HG02981 (cell line): ENCODE measurements around the gene ZCCHC3.

Experiments used
- ATAC-seq: cut with Tn5 transposase; IDR thresholded peaks from one replicate; pipeline ENCODE4 v1.9.1; 2021; ENCODE audit warnings: mild to moderate bottlenecking, moderate library complexity; ENCODE audit not compliant: unreplicated experiment

The ZCCHC3 gene

GRCh38 chr20:278607-279571, 18.5 kb upstream of the ZCCHC3 start:
- no peak for ATAC-seq

- ATAC-seq, result no peak
These were observed 13.2 kb upstream of the ZCCHC3 start for GRCh38 chr20:284172-284571.

GRCh38 chr20:286508-286907, 10.9 kb upstream of the ZCCHC3 start:
- no peak for ATAC-seq

GRCh38 chr20:288956-289692, 8.2 kb upstream of the ZCCHC3 start:
- no peak for ATAC-seq

DNA sequence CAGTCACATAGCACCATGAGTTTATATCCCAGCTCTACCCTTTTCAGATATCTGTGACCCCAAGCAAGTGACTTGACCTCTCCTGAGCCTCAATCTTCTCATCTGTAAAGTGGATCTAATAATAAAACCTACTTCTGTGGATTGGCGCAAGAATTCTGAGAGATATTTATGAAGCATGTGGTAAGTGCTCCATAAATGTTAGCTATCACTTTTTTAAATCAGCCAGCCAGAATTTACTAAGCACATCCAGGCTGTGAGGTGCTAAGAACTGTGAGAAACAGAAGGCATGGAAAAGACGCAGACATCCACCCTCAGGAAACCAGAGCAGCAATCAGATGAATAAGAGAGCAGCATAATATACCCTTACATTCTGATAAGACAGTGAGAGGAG, 7.7 kb upstream of the ZCCHC3 start:
- ATAC-seq, result no peak

DNA sequence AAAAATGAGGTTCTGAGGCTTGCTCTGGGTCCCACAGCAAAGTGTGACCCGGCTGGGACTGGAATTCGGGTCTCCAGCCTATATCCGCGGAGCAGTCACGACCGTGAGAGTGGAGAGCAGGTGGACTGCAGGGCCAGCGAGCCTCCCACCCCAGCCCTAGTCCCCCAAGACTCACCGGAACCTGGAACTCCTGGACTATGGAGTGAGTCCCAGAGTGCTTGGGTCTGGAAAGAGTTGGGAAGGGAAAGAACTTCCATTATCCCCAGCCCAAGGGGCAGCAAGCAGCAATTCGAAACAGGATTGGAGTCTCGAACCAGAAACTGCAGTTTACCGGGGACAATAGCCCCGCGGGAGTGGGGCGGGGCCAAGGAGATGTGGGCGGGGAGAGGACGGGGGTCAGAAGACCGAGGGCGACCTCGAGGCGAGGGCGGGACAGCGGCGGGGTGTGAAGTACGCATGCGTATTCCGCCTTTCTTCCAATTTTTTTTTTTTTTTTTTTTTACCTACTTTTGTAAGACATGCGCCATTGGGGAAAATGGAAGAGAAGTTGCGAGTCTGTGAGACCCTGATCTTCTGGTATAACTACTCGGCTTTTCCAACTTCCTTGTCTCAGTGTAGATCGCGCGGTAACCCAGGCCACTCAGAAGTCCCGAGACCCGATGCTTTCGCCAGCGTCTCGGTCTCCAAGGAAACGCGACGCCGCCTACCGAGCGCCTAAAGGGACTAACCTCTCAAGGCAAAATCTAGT, 7.1 kb upstream of the ZCCHC3 start, which contains the start of gene C20orf96:
C20orf96 (minus strand) TSS at position 667 of the 748 bp plus-strand sequence; CDS start at position 527, 140 bp downstream.
- peak; percentile 87 for ATAC-seq

GRCh38 chr20:294602-295001, 2.8 kb upstream of the ZCCHC3 start:
- ATAC-seq, result no peak

DNA sequence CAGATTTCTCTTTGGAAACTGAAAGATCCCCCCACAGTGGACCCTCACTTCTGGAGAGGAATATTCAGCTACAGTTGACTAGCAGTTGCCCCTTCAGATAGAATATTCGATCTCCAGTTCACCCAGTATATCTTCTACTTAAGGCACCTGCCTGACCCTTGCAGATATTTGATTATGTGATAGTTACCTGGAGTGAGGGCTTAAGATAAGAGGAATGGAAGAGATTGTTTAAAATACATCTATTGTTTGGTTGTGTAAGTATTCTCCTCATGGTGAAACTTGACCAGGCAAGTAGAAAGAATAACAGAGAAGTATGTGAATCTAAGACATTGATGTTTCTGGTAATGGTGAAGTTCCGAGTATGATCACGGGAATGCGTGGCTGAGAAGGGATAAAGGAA, 1.6 kb upstream of the ZCCHC3 start:
- no peak for ATAC-seq

DNA sequence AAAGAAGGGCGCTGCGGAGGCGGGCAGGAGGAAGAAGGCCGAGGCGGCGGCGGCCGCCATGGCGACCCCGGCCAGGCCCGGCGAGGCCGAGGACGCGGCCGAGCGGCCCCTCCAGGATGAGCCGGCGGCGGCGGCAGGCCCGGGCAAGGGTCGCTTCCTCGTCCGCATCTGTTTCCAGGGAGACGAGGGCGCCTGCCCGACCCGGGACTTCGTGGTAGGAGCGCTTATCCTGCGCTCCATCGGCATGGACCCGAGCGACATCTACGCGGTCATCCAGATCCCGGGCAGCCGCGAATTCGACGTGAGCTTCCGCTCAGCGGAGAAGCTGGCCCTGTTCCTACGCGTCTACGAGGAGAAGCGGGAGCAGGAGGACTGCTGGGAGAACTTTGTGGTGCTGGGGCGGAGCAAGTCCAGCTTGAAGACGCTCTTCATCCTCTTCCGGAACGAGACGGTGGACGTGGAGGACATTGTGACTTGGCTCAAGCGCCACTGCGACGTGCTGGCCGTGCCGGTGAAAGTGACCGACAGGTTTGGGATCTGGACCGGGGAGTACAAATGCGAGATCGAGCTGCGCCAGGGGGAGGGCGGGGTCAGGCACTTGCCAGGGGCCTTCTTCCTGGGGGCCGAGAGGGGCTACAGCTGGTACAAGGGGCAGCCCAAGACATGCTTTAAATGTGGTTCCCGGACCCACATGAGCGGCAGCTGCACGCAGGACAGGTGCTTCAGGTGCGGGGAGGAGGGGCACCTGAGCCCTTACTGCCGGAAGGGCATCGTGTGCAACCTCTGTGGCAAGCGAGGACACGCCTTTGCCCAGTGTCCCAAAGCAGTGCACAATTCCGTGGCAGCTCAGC, 780 bp downstream of the ZCCHC3 start:
- ATAC-seq, result peak; percentile 18

DNA sequence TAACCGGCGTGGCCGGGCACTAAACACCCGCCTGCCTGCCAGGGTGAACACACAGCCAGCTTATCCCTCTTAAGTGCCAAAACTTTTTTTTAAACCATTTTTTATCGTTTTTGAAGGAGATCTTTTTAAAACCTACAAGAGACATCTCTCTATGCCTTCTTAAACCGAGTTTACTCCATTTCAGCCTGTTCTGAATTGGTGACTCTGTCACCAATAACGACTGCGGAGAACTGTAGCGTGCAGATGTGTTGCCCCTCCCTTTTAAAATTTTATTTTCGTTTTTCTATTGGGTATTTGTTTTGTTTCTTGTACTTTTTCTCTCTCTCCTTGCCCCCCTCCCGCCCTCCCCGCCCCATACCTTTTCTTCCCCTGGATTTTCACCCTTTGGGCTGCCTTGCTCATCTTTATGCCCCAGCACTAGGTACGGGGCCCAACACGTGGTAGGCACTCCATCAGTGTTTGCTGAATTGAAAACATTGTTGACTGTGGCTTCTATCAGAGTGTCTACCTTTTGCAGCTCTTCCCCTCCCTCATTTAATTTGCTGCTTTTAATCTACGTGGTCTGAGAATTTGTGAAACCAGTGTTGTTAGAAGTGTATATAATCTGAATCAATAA, 1.5 kb downstream of the ZCCHC3 start:
- no peak for ATAC-seq

- no peak for ATAC-seq
These were observed 3.1 kb downstream of the ZCCHC3 start for GRCh38 chr20:300345-300990.

- no peak for ATAC-seq
These were observed 4.8 kb downstream of the ZCCHC3 start for GRCh38 chr20:301886-302848.

DNA sequence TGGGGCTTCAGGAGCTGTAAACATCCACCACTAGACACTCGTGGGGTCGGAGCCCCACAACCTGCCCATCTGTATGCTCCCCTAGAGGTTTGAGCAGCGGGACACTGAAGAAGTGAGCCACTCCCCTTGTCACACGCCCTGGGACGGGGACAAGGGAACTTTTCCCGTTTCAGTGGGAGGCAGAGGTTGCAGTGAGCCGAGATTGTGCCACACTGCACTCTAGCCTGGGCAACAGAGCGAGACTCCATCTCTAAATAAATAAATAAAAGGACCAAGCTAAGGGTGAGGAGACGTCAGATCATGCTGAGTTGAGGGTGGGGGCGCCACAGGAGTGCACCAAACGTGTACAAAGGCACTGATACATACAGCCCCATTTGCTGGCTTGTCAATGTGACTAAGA, 8.4 kb downstream of the ZCCHC3 start:
- no peak for ATAC-seq

GRCh38 chr20:308427-309038, 11.2 kb downstream of the ZCCHC3 start:
- no peak for ATAC-seq

DNA sequence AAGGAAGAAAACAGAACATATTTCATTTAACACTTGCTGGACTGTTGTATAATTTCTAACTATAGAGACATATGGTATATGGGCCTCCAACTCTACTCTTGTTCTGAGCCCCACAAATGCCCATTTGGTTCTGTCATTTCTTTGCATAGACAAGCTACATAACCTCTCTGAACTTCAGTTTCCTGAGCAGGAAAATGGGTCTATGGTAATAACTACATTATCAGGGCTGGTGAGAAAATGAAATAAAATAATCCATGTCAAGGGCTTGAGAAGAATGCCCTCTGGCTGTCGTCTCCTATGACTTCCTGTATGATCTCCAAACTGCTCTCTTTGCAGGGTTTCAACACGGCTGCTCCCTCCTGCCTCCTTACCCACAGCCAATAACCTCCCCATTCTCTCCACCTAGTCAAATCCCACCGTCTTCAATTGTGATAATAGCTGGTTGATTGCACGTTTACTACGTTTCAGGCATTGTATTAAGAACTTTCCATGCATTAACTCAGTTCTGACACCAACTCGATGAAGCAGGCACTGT, 12.0 kb downstream of the ZCCHC3 start:
- no peak for ATAC-seq

- ATAC-seq, result peak; percentile 100
These were observed 12.7 kb downstream of the ZCCHC3 start for GRCh38 chr20:309841-310644.

DNA sequence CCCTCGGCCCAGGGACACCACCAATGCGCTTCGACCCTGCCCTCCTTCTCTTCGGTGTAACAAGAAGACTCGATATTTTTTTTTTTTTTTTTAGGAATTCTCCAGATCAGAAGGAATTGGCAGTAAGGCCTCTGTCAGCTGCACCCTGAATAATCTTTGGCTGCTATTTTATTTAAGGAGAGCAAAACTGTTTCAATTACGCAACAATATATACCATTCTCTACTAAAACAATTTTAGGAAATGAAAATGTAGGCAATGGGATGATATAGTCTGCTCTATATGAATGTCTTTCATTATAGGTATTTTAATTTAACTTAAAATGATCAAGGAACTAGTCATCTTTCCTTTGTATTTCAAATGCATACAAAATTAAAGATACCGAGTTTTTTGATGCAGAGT, 13.3 kb downstream of the ZCCHC3 start:
- ATAC-seq, result no peak
